Epithelial cell of esophagus (primary cell): ENCODE results near the gene POMP.

Experiments
- DNase-seq: peaks from one replicate; pipeline ENCODE4 v3.0.0; 2010; ENCODE audit warnings: low read depth
- H3K4me3 ChIP-seq: 2 replicates; pipeline ENCODE4 v1.5.1; 2011; ENCODE audit warnings: mild to moderate bottlenecking, low read length, control low read depth
- TF ChIP-seq, protein P1 (sequence below): IDR thresholded peaks from 2 replicates; pipeline ENCODE4 v1.5.1; 2011; ENCODE audit warnings: low read depth, mild to moderate bottlenecking, low read length, control low read depth, inconsistent platforms; ENCODE audit not compliant: insufficient read depth; ENCODE audit errors: missing control alignments

POMP gene

DNA sequence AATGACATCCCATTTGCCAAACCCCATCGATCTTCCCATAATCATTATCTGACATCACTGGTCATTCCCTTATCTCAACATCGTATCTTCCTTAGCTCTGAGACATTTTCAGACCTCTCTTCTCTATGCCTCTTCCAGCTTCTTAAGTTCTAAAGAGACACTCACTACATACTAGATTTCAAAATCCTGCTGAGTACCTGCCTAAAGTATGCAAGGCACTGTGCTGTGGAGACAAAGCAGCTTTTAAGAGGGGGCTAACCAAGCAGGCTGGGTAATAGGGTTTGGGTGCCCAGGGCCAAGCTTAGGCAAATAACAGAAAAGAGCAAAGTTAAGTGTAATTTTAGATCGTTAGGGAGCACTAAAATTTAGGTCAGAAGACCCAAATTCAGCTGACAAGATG lies 3.4 kb upstream of the POMP start:
- peak; percentile 67 for DNase-seq

DNA sequence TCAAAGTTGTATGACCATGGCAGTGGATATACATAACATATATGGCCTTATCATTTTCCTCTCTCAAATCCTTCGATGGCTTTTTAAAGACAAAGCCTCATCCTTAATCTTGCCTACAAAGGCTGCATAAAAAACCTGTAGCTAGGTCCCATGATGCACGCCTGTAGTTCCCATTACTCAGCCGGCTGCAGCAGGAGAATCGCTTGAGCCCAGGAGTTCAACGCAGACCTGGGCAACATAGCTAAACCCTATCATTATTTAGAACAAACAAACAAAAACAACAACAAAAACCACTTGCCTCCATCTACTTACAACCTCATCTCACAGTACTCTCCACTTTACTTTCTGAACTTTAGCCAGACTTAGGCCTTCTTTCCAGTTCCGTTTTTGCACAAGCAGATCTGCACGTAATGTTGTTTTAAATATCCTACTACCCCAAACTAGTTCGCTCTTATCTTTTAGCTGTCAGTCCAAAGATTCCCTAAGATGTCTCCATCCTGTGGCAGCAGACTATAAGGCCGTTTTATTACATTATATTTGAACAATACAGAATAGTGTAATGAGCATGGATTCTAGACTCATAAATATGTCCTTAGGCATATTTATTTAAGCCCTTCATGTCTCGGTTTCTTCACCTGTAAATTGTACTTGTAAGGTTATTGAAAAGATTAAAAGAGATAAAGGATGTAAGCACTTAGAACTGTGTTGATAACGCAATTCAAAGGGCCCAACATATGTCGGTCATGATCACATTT lies 969 bp upstream of the POMP start:
- TF ChIP-seq, protein P1, sequence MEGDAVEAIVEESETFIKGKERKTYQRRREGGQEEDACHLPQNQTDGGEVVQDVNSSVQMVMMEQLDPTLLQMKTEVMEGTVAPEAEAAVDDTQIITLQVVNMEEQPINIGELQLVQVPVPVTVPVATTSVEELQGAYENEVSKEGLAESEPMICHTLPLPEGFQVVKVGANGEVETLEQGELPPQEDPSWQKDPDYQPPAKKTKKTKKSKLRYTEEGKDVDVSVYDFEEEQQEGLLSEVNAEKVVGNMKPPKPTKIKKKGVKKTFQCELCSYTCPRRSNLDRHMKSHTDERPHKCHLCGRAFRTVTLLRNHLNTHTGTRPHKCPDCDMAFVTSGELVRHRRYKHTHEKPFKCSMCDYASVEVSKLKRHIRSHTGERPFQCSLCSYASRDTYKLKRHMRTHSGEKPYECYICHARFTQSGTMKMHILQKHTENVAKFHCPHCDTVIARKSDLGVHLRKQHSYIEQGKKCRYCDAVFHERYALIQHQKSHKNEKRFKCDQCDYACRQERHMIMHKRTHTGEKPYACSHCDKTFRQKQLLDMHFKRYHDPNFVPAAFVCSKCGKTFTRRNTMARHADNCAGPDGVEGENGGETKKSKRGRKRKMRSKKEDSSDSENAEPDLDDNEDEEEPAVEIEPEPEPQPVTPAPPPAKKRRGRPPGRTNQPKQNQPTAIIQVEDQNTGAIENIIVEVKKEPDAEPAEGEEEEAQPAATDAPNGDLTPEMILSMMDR: peak; percentile 15
- peak overlapping the region; percentile 89 for H3K4me3 ChIP-seq
- peak; percentile 16 for DNase-seq

More for the DNA sequence above, 3.4 kb upstream of the POMP start:
- no peak overlapping the region for H3K4me3 ChIP-seq
- TF ChIP-seq, protein P1: no peak

DNA sequence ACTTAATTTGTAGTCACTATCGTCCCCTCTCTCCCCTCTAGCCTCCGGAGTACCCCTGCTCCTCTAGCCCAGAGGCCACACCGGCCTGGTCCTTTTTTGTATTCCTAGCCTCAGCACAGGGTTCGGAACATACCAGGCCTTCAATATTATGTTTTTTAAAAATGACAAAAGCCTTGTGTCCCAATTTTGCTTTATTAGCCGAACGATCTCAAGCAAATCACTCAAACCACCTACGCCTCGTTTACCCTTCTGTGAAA lies 463 bp upstream of the POMP start:
- DNase-seq: no peak
- H3K4me3 ChIP-seq: peak overlapping the region; percentile 89

DNA sequence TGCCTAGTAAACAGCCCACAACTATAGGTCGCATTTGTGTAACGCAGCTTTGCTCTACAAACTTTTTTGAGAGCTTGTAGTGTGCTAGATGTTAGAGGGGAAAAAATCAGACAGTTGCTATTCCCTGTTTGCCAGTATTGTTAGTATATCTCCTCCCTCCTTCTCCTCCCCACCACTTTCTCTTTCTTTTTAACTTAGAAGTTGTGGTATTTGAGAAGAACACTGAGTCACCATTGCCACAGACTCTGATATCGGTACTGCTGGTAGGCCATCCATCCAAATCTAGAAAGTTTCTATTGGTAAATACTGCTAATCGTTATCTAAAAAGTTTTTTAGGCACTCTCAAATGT lies 666 bp downstream of the POMP start:
- TF ChIP-seq, protein P1: peak; percentile 0
- H3K4me3 ChIP-seq: peak overlapping the region; percentile 89
- peak; percentile 57 for DNase-seq

More for the DNA sequence above, 463 bp upstream of the POMP start:
- TF ChIP-seq, protein P1: no peak

DNA sequence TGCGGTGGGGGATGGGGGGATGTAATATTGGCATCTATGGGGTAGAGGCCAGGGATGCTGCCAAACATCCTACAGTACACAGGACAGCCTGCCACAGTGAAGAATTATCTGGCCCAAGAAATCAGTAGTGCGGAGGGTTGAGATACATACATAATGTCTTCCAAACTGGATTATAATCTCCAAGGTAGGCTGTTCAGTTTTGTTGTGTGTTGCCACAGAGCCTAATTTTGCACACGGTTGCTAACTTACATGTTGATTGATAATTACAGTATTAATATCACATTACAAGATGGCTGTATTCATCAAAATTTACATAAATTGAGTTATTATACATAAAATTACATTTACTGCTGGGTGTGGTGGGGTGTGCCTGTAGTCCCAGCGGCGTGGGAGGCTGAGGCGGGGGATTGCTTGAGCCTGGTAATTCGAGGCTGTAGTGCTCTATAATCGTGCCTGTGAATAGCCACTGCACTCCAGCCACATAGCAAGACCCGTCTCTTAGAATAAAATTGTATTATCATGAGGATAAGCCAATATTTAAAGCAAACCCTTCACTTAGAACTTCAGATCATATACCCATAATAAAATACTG lies 8.1 kb downstream of the POMP start:
- TF ChIP-seq, protein P1: no peak
- no peak for DNase-seq
- H3K4me3 ChIP-seq: no peak overlapping the region

DNA sequence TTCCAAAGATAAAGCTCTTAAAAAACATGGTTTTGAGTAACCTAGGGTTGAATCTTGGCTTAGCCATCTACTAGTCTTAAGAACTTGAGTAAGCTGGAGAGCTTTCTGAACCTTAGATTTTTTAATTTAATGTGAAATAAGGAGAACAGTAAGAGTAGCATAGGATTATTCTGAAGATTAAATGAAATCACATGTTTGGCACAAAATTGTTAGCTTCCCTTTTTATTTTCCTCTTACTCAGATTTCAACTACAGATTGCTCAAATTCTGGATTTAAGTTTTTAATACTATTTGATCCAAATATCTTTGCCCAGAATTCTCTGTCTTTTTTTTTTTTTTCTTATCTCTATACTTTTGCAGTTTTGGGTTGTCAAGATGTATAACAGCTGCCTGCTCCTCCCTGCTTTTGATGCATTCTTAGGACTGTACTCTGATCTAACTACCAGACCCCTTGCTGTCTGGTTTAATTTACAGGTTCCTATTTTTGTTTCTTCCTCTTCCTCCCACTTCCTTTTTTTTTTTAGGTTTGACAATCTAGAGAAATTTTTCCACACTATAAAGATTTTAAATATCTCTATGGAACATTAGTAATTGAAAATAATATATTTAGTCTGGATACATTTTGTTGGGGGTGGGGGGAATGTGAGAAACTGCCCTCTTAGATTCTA lies 12.3 kb downstream of the POMP start:
- TF ChIP-seq, protein P1: no peak
- no peak overlapping the region for H3K4me3 ChIP-seq
- DNase-seq: no peak
